HG02759 (cell line): ENCODE measurements around the gene GALNT8.
"Not testable (repeated sequence)": the region's sequence is repeated elsewhere in the genome, so short reads cannot be mapped to it uniquely, and the experiment has no call there.

ENCODE experiments used
- ATAC-seq: cut with Tn5 transposase; IDR thresholded peaks from one replicate; pipeline ENCODE4 v1.9.1; 2021; ENCODE audit warnings: mild to moderate bottlenecking, moderate library complexity; ENCODE audit not compliant: unreplicated experiment

GALNT8 gene

GRCh38 chr12:4742416-4742970, 22.3 kb downstream of the GALNT8 start:
- ATAC-seq: no peak

GRCh38 chr12:4743046-4743445, 22.8 kb downstream of the GALNT8 start:
- no peak for ATAC-seq

DNA sequence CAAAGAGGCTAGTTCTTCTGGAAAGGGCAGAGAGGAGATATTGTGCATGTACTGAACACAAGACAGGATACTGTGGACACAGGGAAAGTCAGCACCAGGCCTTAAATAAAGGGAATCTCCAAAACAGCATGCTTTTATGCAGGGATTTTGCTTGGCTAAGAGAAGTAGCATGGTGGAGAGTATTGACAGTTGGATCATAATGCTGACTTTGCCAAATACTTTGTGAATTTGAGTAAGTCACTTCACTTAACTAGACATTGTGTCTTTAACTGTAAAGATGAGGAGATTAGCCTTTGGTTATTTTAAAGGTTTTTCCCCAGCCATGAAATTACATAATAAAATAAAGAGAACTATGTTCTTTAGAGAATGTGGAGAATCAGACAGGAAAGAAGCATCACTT, 24.5 kb downstream of the GALNT8 start:
- ATAC-seq: no peak

DNA sequence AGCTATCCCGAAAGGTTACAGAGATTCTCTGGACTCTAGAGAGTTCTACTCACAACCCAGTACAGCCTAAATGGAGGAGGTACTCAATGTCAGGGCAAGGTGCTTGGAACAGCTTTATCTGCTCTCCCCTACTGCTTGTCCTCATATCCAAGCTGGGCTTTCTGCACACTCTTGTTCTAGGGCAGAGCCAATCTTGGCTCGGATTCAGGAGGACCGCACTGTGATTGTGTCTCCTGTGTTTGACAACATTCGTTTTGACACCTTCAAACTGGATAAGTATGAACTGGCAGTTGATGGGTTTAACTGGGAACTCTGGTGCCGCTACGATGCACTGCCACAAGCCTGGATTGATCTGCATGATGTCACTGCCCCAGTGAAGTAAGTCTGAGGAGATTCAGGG, 25.0 kb downstream of the GALNT8 start:
- ATAC-seq: no peak

- ATAC-seq: not testable (repeated sequence)
These were observed 31.5 kb downstream of the GALNT8 start for GRCh38 chr12:4751654-4752053.

- ATAC-seq: no peak
These were observed 42.6 kb downstream of the GALNT8 start for GRCh38 chr12:4762773-4763172.

DNA sequence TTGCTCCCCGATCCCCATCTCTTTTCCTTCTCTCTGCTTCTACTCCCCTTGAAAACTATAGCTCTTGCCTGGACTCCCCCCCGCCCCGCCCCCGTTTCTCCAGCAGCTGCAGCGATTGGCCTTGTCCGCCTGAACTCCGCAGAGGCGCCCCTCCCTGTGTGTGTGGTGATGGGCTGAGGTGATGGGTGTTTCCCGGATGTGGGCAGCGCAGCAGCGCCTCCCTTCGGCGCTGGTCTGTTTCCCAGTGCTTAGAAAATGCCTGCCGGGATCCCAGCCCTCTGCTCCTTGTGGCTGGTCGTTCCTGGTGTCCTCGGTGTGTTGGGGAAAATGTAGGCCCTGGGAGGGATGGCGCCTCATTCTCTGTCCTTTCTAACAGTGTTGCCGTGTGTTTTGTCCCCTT, 43.3 kb downstream of the GALNT8 start:
- no peak for ATAC-seq

GRCh38 chr12:4766445-4766844, 46.2 kb downstream of the GALNT8 start:
- no peak for ATAC-seq

DNA sequence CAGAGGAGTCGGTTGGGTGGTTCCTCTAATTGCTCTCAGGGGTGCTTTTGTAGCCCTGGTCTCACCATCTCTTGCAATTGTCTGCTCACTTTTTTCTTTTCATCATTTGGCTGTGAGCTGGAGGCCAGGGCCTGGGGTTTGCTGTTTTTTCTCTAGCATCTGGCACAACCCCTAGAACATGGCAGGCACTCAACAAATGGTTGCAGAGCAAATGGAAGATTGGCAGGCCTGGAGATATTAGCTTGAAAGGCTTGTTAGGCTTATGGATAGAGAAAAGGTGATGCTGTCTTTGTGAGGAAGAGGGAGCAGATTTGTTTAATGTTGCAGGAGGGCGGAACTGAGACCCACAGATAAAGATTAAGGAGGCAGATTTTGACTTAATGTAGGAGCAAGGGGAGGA, 47.0 kb downstream of the GALNT8 start:
- no peak for ATAC-seq

DNA sequence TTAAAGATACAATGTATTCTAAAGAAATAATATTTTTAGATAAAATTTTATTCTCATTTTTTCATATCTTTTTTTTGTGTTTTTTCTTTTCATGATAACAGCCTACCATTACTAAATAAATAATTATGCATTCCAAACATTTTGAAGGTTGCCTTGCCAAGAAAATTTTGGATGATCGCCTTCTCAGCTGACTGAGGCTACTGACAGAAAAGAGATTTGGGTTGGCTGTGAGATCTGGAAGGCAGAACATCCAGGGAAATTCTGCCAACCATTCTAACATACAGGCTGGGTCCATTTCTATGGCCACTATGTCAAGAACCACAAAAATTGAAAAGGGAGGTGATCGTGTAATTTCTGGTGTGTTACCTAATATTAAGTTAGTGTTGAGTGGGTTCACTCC, 48.1 kb downstream of the GALNT8 start:
- no peak for ATAC-seq

DNA sequence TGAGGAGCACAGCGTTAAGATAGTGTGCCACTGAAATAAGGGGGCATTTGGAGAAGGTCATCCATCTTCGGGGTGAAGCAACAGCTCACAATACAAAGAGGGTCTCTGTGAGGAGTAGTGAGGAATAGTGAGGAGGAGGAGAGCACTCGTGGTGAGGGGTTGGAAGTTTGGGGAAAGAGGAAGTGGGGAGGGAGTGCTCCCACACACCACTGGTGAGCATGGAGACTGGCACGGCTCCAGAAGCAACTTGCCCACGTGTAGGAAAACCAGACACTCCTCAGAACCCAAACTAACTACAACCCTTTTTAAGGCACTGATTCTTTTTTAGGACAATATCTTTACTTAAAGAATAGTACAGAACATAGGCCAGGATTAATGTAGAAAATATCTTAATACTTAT, 48.9 kb downstream of the GALNT8 start:
- no peak for ATAC-seq

DNA sequence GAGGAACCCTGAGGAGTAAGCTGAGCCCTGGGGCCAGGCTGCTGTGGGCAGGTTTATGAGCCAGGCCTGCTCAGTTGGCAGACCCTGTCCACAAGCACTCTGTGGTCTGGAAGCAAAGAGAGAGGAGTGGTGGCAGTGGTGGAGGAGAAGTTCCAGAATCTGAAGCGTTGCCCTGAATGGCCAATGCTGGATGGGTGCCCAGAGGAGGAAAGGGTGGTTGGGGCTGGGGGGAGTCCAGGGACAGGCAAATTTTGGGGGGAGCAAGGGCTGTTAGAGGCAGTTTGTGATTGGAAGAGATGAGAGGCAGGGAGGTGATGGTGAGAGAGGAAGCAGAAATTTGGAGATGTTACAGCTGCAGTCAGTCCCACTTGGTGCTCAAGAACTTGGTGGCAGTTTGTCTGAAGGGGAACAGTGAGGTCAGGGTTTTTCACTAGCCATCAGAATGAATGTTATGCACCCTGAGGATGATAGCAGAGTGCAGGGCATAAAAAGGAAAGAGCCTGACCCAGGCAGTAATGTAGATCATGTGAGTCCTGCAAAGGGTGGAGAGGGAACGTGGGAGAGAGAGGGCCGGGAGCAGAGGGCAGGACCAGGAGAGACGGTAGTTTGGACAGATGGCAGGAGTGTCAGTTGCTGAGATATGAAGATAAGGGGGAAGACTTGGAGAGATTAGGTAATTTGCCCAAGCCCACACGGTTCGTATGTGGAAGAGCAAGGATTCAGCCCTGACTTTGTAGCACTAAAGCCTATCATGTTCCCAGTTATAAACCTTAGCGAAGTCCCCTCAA, 51.2 kb downstream of the GALNT8 start:
- no peak for ATAC-seq

- no peak for ATAC-seq
These were observed 51.9 kb downstream of the GALNT8 start for GRCh38 chr12:4771960-4772566.

GRCh38 chr12:4775936-4776335, 55.7 kb downstream of the GALNT8 start:
- no peak for ATAC-seq

DNA sequence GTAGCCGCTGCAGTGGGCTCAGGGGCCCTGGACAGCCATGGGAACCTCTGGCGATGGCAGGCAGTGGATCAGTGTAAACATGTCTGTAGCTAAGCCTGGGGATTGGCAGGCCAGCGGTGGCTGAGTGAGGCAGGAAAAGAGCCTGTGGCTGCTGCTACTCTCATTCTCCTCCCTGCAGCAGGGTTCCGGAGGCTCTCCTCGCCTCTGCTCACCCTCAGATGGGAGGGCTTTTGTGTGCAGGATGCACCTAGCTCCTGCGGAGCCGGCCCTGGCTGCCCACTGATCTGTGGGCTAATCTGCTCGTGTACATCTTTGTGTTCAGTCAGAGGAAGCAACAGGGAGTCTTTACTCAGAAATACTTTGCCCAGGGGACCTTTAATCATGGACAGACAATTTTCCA, 59.5 kb downstream of the GALNT8 start:
- no peak for ATAC-seq

GRCh38 chr12:4780641-4781611, 60.7 kb downstream of the GALNT8 start:
- ATAC-seq: no peak

DNA sequence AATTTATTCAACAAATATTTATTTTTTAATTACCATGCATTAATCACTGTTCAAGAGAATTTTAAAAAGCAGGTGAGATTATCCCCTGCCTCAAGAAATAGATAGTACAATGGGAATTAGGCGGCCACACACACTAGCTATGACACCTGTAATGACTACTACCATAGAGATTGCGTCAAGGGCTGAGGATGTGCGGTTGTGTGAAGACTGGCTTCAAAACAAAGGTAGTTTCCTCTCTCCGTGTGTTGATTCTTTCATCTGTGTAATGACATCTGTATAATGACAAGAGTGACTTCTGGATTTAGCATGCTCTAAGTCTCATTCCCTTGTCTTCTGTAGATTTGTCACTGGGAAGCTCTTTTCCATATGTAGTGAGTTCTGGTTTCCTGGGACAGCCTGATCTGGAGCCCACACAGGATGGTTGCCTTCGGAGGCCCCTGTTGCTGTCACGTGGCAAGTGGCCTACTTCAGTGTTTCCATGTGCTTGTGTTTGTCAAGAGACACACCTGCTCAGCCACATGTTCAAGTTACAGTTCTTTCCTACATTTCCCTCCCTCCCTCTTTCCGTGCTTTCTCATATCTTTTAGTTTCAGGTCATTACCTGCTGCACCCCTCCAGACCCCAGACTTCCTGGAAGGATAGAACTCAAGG, 64.3 kb downstream of the GALNT8 start:
- ATAC-seq: no peak

- no peak for ATAC-seq
These were observed 66.6 kb downstream of the GALNT8 start for GRCh38 chr12:4786795-4787194.

- ATAC-seq: no peak
These were observed 67.8 kb downstream of the GALNT8 start for GRCh38 chr12:4787965-4788364.

GRCh38 chr12:4789776-4790175, 69.6 kb downstream of the GALNT8 start:
- no peak for ATAC-seq

DNA sequence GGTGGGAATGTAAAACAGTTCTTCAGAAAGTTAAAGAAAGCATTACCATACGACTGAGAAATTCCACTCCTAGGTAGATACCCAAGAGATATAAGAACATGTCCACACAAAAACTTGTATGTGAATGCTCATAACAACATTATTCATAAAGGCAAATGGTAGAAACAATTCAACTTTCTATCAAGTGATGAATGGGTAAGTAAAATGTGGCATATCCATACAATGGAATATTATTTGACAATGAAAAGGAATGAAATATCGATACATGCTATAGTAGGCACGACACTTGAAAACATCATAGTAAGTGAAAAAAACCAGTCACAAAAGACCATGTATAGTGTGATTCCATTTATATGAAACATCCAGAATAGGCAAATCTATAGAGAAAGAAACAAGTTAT, 71.3 kb downstream of the GALNT8 start:
- ATAC-seq: no peak
